ENCODE measurements around the gene ADAM10. TPM values are rescaled to one million over a fixed set of nuclear protein-coding genes. Genes with fewer than 3 reads are reported as not detected.
A peak's percentile ranks its signal among the peaks of the same experiment; 100 is the strongest.
"Not testable (repeated sequence)": the region's sequence is repeated elsewhere in the genome, so short reads cannot be mapped to it uniquely, and the experiment has no call there.

ADAM10 gene
- total RNA-seq, 2 experiments from 2014 or later = 141 to 151 TPM

GRCh38 chr15:58770519-58770856, 21.0 kb upstream of the ADAM10 start:
- peaks cover 6% of the 10 kb centered on the region for H3K4me1 Mint-ChIP-seq
- no peaks in the 10 kb centered on the region for H3K36me3 Mint-ChIP-seq
- no peaks in the 10 kb centered on the region for H3K9me3 Mint-ChIP-seq (ENCODE audit: low read depth)
- DNase-seq (peak; percentile 63), ATAC-seq (peak; percentile 25)
- CTCF ChIA-PET = interaction anchor here (0.6 to 2.2 kb wide), 19 partner anchors 10 to 758 kb away, joined by 3 to 23 read pairs (median 5); partner anchors contain the start of gene ADAM10
- H3K27ac Mint-ChIP-seq = peak overlapping the region; percentile 87
- no peak overlapping the region for H3K4me3 Mint-ChIP-seq
- no peaks in the 10 kb centered on the region for H3K27me3 Mint-ChIP-seq

DNA sequence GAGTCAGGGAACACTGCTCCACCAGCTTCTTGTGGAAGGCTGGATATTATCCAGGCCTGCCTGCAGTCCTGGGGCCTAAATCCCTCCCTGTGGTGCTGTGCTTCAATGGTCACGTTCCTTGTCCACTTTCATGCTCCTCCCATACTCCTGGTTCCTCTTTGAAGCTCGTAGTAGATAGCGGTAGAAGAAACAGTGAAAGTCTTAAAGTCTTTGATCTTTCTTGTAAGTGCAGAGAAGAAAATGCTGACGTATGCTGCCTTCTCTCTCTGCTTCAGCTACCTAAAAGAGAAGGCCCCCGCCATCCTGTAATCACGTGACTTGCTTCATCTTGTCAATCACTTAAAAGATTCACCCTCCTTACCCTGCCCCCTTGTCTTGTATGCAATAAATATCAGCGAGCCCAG, 19.1 kb upstream of the ADAM10 start:
- H3K27ac Mint-ChIP-seq; H3K36me3 Mint-ChIP-seq; H3K4me3 Mint-ChIP-seq; DNase-seq; ATAC-seq; H3K27me3 Mint-ChIP-seq; H3K4me1 Mint-ChIP-seq; H3K9me3 Mint-ChIP-seq (ENCODE audit: low read depth); CTCF ChIA-PET: not testable (repeated sequence)

DNA sequence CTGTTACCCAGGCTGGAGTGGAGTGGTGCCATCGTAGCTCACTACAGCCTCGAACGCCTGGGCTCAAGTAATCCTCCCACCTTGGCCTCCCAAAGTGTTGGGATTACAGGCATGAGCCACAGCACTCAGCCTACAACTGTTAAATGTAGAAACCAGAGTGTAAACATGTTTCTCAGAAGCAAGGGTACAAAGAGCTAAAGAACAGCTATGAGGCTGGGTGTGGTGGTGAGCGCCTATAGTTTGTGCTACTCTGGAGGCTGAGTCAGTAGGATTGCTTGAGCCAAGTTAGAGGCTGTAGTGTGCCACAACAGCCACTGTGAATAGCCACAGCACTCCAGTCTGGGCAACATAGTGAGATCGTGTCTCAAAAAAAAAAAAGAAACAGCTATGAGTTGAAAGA, 16.8 kb upstream of the ADAM10 start:
- ATAC-seq (no peak), DNase-seq (no peak)
- CTCF ChIA-PET = interaction anchor here (1.4 kb wide), 1 partner anchor 15 kb away, joined by 3 read pairs; no protein-coding TSS in a partner anchor
- H3K9me3 Mint-ChIP-seq (ENCODE audit: low read depth) = peaks cover 9% of the 10 kb centered on the region
- no peaks in the 10 kb centered on the region for H3K27me3 Mint-ChIP-seq
- H3K4me1 Mint-ChIP-seq = peaks cover 14% of the 10 kb centered on the region
- H3K27ac Mint-ChIP-seq = no peak overlapping the region
- peaks cover 6% of the 10 kb centered on the region for H3K36me3 Mint-ChIP-seq
- H3K4me3 Mint-ChIP-seq = no peak overlapping the region

DNA sequence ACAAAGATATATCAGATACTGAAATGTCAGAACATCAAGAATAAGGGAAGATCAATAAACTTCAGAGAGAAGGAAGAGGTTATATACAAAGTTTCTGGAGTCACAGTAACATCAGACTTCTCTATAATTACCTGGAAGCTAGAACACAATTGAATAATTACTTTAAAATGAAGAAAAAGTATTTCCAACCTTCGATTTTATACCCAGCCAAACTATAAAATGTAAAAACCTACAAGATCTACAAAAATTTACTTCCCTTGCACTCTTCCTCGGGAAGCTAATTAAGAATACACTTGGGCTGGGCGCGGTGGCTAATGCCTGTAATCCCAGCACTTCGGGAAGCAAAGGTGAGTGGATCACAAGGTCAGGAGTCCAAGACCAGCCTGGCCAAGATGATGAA, 15.0 kb upstream of the ADAM10 start:
- no peak for ATAC-seq
- peaks cover 6% of the 10 kb centered on the region for H3K36me3 Mint-ChIP-seq
- peaks cover 9% of the 10 kb centered on the region for H3K9me3 Mint-ChIP-seq (ENCODE audit: low read depth)
- no peak overlapping the region for H3K27ac Mint-ChIP-seq
- peaks cover 19% of the 10 kb centered on the region for H3K4me1 Mint-ChIP-seq
- CTCF ChIA-PET = no interaction called here
- no peak overlapping the region for H3K4me3 Mint-ChIP-seq
- no peaks in the 10 kb centered on the region for H3K27me3 Mint-ChIP-seq
- no peak for DNase-seq

DNA sequence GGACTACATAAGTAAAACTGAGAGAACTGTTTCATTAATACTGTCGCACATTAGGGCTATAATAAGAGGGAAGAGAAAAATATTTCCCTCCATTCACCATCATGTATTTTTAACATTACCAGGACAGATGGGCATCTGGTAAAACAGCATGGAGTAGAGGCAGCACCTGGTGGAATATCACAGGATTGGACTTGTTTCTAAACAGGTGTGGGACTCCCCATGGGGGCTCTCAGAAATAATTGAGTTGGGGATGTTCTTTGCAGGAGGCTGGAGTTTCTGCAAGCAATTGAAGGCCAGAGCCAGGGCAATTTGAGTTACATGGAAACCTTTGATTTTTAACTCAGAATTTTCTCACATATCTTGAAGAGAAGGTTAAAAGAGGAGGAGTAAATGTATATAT, 13.2 kb upstream of the ADAM10 start:
- CTCF ChIA-PET = no interaction called here
- Mint-ChIP-seq H3K36me3 (peaks cover 6% of the 10 kb centered on the region), H3K27me3 (no peaks in the 10 kb centered on the region)

GRCh38 chr15:58762285-58762684, 12.8 kb upstream of the ADAM10 start:
- DNase-seq (no peak), ATAC-seq (no peak)
- Mint-ChIP-seq H3K27ac (no peak overlapping the region), H3K36me3 (peaks cover 6% of the 10 kb centered on the region), H3K4me1 (peaks cover 21% of the 10 kb centered on the region), H3K9me3 (ENCODE audit: low read depth) (peaks cover 9% of the 10 kb centered on the region), H3K27me3 (no peaks in the 10 kb centered on the region), H3K4me3 (no peak overlapping the region)
- CTCF ChIA-PET = interaction anchor here (3.7 kb wide), 1 partner anchor 493 kb away, joined by 12 read pairs; no protein-coding TSS in a partner anchor

More for the DNA sequence above, 13.2 kb upstream of the ADAM10 start:
- Mint-ChIP-seq H3K9me3 (ENCODE audit: low read depth) (peaks cover 9% of the 10 kb centered on the region), H3K27ac (no peak overlapping the region), H3K4me3 (no peak overlapping the region), H3K4me1 (peaks cover 21% of the 10 kb centered on the region)
- no peak for DNase-seq
- ATAC-seq = no peak

GRCh38 chr15:58761010-58761388, 11.5 kb upstream of the ADAM10 start:
- peak; percentile 50 for DNase-seq
- no peak for ATAC-seq
- H3K4me1 Mint-ChIP-seq = peaks cover 21% of the 10 kb centered on the region
- no peak overlapping the region for H3K4me3 Mint-ChIP-seq
- H3K27me3 Mint-ChIP-seq = no peaks in the 10 kb centered on the region
- H3K36me3 Mint-ChIP-seq = peaks cover 6% of the 10 kb centered on the region
- CTCF ChIA-PET = interaction anchor here (0.6 to 3.7 kb wide), 5 partner anchors 10 to 491 kb away, joined by 3 to 23 read pairs (median 3); partner anchors contain the start of gene MINDY2
- H3K27ac Mint-ChIP-seq = no peak overlapping the region
- peaks cover 9% of the 10 kb centered on the region for H3K9me3 Mint-ChIP-seq (ENCODE audit: low read depth)

DNA sequence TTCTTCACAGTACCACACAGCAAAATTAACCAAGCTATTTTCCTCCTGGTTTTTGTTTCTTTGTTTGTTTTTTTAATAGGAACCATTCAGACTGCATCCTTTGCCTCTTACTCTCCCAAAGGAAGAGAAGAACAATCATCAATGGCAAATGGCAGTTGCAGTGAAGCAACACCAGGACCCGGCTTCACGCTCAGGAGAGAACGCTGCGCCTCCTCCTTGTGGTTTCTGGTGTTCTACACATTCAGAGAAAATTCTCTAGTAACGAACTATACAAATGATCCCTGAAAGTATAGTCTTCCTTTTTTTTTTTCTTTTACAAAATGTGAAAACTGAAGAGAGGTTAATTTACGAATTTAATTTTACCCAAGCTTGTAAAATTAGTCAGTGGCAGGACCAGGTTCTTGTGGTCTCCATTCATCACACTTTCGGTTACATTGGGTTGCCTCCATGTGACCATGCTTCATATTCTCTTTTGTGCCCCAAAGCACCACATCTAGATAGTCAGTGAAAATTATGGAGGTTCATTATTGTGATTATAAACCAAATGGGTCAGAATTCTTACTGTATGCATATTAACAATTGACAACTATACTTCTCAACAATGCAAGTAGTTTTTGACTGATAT, 11.0 kb upstream of the ADAM10 start:
- H3K36me3 Mint-ChIP-seq = peaks cover 6% of the 10 kb centered on the region
- H3K27ac Mint-ChIP-seq = no peak overlapping the region
- peaks cover 9% of the 10 kb centered on the region for H3K9me3 Mint-ChIP-seq (ENCODE audit: low read depth)
- no peak overlapping the region for H3K4me3 Mint-ChIP-seq
- ATAC-seq = no peak
- H3K27me3 Mint-ChIP-seq = no peaks in the 10 kb centered on the region
- CTCF ChIA-PET = interaction anchor here (1.0 to 3.7 kb wide), 5 partner anchors 10 to 532 kb away, joined by 3 to 23 read pairs (median 3); partner anchors contain the start of gene MINDY2
- DNase-seq = no peak
- peaks cover 21% of the 10 kb centered on the region for H3K4me1 Mint-ChIP-seq

DNA sequence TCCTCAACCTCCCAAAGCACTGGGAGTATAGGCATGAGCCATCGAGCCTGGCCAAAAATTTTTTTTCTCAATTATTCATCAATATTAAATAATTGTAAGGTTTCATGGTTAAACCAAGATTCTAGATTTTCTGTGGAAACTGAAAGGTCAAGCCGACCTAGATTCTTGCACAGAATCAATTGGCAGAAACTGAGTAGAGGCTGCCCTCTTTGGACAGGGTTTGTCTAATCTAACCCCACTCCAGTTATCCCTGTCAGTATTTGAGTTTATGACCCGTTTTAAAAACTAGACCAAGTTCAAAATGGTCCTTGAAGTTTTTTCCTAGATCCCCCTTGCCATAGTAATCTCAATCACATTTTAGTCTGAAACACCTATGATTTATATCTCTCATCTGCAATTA, 8.6 kb upstream of the ADAM10 start:
- Mint-ChIP-seq H3K27me3 (no peaks in the 10 kb centered on the region), H3K4me1 (peaks cover 21% of the 10 kb centered on the region), H3K36me3 (peaks cover 2% of the 10 kb centered on the region), H3K4me3 (no peak overlapping the region), H3K27ac (no peak overlapping the region), H3K9me3 (ENCODE audit: low read depth) (peaks cover 2% of the 10 kb centered on the region)
- no peak for ATAC-seq
- no peak for DNase-seq
- CTCF ChIA-PET = interaction anchor here (1.3 kb wide), 1 partner anchor 530 kb away, joined by 7 read pairs; no protein-coding TSS in a partner anchor

DNA sequence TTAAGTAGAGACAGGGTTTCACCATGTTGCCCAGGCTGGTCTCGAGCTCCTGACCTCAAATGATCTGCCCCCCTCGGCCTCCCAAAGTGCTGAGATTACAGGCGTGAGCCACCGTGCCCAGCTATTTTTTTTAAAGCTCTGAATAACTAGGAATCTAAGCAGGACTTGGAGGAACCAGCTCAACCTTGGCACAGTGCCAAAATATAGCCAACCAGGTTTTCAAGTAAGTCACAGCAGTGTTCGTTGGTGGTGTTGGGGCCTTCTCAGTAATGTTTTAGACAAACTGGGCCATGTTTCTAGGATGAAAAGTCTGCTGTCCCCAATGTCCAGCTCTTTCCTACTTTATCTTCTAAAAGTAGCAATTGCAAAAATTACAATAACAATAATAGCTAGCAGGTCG, 6.4 kb upstream of the ADAM10 start:
- CTCF ChIA-PET = interaction anchor here (1.3 kb wide), 1 partner anchor 528 kb away, joined by 3 read pairs; no protein-coding TSS in a partner anchor
- no peak for DNase-seq
- Mint-ChIP-seq H3K27ac (no peak overlapping the region), H3K4me1 (peaks cover 13% of the 10 kb centered on the region), H3K4me3 (no peak overlapping the region), H3K27me3 (no peaks in the 10 kb centered on the region), H3K36me3 (no peaks in the 10 kb centered on the region), H3K9me3 (ENCODE audit: low read depth) (no peaks in the 10 kb centered on the region)
- ATAC-seq = no peak

DNA sequence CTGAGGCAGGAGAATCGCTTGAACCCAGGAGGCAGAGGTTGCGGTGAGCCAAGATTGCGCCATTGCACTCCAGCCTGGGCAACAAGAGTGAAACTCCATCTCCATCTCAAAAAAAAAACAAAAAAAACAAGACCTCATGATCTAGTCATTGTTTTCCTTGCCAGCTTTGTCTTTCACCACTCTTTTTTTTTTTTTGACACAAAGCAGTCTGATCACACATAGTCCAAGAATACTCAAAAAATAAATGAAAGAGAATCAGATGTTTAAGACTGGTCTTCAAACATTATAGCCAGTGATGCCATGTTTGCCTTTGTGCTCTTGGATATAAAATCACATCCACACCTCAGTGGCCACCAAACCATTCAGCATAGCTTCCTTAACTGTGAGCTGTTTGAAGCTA, 5.8 kb upstream of the ADAM10 start:
- H3K27ac Mint-ChIP-seq = no peak overlapping the region
- no peak overlapping the region for H3K4me3 Mint-ChIP-seq
- no peaks in the 10 kb centered on the region for H3K9me3 Mint-ChIP-seq (ENCODE audit: low read depth)
- DNase-seq (no peak), ATAC-seq (no peak)
- no peaks in the 10 kb centered on the region for H3K36me3 Mint-ChIP-seq
- no peaks in the 10 kb centered on the region for H3K27me3 Mint-ChIP-seq
- H3K4me1 Mint-ChIP-seq = peaks cover 12% of the 10 kb centered on the region
- CTCF ChIA-PET = interaction anchor here (1.3 kb wide), 1 partner anchor 527 kb away, joined by 3 read pairs; no protein-coding TSS in a partner anchor

DNA sequence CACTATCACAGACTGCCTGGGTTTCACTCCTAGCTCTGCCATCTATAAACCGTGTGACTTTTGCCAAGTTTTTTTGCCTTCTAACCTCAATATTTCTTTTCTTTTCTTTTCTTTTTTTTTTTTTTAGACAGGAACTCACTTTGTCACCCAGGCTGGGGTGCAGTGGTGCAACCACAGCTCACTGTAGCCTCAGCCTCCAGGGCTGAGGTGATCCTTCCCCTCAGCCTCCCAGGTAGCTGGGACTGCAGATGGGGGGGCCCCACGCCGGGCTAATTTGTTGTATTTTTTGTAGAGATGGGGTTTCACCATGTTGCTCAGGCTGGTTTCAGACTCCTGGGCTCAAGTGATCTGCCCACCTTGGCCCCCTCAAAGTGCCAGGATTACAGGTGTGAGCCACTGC, 3.2 kb upstream of the ADAM10 start:
- Mint-ChIP-seq H3K4me1 (peaks cover 16% of the 10 kb centered on the region), H3K9me3 (ENCODE audit: low read depth) (no peaks in the 10 kb centered on the region), H3K4me3 (no peak overlapping the region), H3K27me3 (no peaks in the 10 kb centered on the region), H3K27ac (peak overlapping the region; percentile 45), H3K36me3 (peaks cover 8% of the 10 kb centered on the region)
- CTCF ChIA-PET = interaction anchor here (1.5 to 2.5 kb wide), 3 partner anchors 18 to 525 kb away, joined by 3 to 10 read pairs (median 3); partner anchors contain the start of gene MINDY2
- DNase-seq (peak; percentile 65), ATAC-seq (no peak)

DNA sequence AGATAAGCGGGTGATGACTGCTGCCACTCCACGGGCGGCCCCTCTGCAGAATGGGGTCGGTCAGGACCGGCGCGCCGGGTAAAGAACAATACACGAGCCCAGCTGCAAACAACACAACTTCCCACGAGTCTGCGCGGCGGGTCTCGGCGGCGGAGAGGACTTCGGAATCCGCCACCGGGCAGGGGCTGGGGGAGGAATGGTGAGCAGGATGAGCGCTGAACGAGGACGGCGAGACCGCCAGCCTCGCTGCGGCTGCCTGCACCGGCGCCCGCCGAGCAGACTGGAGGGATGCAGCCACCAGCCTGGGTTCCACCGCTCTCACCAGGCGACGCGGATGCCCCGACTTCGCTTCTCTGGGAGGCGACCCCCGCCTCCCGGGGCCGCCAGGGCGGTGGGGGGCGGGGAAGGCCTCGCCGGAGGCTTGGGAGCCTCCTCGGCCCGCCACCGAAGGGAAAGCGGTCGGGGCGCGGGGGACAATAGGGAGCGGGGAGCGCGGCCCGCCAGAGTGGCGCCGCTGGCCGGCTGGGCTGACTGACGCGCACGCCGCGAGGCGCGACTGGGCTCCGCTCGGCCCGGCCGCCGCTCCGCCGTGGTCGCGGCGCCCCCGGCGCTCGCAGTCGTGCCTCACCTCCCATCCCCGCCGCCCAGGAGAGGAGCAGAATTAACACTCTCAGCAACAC, 515 bp downstream of the ADAM10 start:
- CTCF ChIA-PET = interaction anchor here (1.0 to 1.7 kb wide), 4 partner anchors 21 to 522 kb away, joined by 3 to 17 read pairs (median 6); partner anchors contain the start of gene MINDY2
- Mint-ChIP-seq H3K27me3 (no peaks in the 10 kb centered on the region), H3K27ac (peak overlapping the region; percentile 94), H3K4me1 (peaks cover 32% of the 10 kb centered on the region), H3K4me3 (peak overlapping the region; percentile 93), H3K36me3 (peaks cover 19% of the 10 kb centered on the region), H3K9me3 (ENCODE audit: low read depth) (no peaks in the 10 kb centered on the region)
- ATAC-seq (peak; percentile 34), DNase-seq (peak; percentile 66)

Data from activated CD8-positive, alpha-beta memory T cell treated with anti-CD3 and anti-CD28 coated beads, Interleukin-2, amount 10 ng/mL, durations not matched to agents 7 days and 5 days (primary cell).